ENCODE data around the gene SKIC8.
A peak's percentile ranks its signal among the peaks of the same experiment; 100 is the strongest.
"Not testable (repeated sequence)": the region's sequence is repeated elsewhere in the genome, so short reads cannot be mapped to it uniquely, and the experiment has no call there.

SKIC8 gene

DNA sequence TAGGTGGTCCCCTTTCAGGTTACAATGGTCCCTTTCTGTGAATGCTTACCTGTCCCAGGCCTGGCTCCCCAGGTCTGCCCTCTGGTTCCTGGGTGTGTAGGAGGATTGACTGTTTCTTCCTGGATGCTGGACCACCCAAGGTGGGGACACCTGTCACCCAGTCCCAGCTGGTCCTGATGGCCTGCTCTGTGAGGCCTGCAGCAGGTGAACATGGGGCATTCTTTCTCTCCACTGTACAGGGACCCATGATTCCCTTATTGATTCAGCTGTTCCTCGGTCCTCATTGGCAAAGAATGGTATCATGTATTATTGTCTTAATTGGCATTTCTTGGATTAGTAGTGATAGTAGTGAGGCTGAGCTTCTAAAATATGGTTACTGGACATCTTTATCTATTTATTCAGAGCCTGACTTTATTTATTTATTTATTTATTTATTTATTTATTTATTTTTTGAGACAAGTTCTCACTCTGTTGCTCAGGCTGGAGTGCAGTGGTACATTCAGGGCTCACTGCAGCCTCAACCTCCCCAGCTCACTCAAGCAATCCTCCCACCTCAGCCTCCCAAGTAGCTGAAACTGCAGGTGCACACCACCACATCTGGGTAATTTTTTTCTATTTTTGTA, 43.9 kb downstream of the SKIC8 start:
- no peak for DNase-seq (ENCODE audit: low spot score)

GRCh38 chr15:78251136-78251535, 48.3 kb downstream of the SKIC8 start:
- no peak for DNase-seq (ENCODE audit: low spot score)

GRCh38 chr15:78249131-78249530, 50.3 kb downstream of the SKIC8 start:
- no peak for DNase-seq (ENCODE audit: low spot score)

DNA sequence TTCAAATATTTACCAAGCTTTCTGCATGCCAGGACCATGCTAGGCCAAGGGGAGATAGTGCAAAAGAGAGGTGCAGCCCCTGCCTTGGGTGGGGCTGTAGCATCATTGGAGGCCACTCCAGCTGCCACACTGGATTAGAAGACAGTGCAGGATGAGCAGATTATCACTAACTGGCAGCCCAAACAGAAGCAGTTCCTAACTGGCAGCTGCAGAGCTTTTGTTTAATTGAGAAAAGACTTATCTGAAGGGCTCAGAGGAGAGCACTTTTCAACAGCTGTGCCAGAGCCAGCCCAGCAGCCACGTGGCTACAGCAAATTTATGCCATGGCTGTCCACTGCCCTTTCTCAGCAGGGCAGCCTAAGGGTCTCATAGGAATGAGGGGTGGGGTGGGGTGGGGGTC, 51.5 kb downstream of the SKIC8 start:
- DNase-seq (ENCODE audit: low spot score): no peak

DNA sequence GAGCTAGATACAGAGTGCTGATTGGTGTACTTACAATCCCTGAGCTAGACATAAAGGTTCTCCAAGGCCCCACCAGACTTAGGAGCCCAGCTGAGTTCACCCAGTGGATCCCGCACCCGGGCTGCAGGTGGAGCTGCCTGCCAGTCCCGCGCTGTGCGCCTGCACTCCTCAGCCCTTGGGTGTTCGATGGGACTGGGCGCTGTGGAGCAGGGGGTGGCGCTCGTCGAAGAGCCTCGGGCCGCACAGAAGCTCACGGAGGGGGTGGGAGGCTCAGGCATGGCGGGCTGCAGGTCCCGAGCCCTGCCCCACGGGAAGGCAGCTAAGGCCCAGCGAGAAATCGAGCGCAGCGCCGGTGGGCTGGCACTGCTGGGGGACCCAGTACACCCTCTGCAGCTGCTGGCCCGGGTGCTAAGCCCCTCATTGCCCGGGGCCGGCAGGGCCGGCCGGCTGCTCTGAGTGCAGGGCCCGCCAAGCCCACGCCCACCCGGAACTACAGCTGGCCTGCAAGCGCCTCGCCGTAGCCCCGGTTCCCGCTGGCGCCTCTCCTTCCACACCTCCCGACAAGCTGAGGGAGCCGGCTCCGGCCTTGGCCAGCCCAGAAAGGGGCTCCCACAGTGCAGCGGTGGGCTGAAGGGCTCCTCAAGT, 53.3 kb downstream of the SKIC8 start:
- not testable (repeated sequence) for DNase-seq (ENCODE audit: low spot score)

GRCh38 chr15:78245392-78245791, 54.0 kb downstream of the SKIC8 start:
- not testable (repeated sequence) for DNase-seq (ENCODE audit: low spot score)

GRCh38 chr15:78244893-78245292, 54.5 kb downstream of the SKIC8 start:
- no peak for DNase-seq (ENCODE audit: low spot score)

GRCh38 chr15:78244101-78244500, 55.3 kb downstream of the SKIC8 start:
- no peak for DNase-seq (ENCODE audit: low spot score)

DNA sequence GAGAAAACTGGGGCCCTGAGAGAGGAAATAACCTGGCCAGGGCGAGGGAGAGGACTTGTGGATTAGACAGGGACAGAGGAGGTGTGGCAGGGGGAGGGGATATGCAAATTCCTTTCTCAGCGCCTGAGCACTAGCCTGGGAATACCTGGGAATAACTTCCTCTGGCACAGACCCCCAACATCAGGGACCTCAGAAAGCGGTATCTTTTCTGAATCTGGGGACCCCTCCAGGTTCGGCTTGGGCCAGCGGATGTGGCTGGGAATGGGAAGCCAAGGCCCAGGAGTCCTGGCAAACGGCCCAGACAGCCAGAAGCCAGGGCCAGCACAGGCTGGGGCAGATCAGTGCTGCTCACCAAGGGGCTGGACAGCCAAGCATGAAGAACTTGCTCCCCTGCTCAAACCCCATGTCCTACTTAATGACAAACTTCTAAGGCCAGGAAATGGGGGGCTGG, 55.9 kb downstream of the SKIC8 start:
- no peak for DNase-seq (ENCODE audit: low spot score)

GRCh38 chr15:78243058-78243457, 56.4 kb downstream of the SKIC8 start:
- no peak for DNase-seq (ENCODE audit: low spot score)

DNA sequence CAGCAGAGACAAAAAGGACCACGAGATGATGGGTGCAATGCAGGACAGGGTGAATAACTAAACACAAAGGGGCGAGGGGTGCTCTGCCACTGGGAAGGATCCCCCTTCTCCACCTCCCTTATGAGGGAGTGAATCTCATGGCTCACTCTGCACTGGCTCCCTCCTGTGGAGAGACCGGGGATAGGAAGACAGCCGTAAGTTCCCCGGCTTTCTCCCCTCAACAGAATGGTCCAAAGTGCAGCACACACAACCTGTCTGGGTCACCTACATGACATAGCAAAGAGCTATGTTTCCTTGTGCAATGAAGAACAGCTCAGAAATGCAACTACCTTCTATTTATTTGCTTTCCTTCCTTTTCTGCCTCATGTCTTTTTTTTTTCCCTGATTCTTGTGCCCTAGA, 57.3 kb downstream of the SKIC8 start:
- peak; percentile 43 for DNase-seq (ENCODE audit: low spot score)

DNA sequence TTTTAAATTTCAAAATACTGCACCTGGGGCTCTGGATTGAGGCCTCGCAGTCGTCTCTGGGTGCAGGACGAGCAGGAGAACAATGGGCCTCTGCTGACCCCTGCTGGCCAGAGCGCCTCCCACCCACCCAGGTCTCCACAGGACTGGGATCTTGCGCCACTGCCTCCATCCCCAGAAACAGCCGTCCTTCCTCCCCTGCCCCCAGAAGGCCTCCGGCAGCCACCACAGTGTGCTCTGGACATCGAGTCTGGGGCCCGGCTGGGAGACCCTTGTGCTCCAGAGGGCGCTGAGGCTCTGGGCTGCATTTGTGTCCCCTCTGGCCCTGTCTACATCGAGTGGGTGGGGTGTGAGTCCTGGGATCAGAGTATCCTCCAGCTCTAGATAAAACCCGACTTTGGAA, 58.4 kb downstream of the SKIC8 start:
- DNase-seq (ENCODE audit: low spot score): peak; percentile 95

DNA sequence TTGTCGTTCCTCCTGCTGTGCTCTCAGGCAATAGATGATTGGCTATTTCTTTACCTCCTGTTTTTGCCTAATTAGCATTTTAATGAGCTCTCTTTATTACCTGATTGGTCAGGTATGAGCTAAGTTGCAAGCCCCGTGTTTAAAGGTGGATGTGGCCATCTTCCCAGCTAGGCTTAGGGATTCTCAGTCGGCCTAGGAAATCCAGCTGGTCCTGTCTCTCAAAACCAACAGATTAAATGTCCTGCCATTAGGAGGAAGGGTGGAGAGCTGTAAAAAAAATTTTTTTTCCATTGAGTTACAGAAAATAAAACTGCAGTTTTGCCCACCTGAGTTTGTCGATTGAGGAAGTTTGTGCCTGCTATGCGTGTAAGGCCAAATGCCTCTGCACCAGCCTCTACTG, 59.6 kb downstream of the SKIC8 start:
- no peak for DNase-seq (ENCODE audit: low spot score)

DNA sequence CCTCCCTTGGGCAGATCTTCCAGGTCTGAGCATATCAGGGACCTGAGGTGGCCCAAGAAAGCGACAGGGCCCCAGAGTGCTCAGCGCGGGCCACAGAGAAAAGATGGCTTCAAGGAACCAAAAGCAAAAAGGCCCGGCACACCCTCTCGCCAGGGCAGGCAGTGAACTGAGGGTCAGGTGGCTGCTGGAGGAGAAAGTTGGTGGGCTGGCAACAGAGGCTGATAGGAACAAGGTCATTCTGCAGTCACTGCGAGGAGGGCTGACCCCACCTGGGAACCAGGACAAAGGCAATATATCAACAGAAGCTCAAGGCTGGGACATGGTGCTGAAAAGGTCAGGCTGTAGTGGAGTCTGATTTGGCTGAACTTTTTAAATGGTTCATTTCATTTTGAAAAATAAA, 62.3 kb downstream of the SKIC8 start:
- DNase-seq (ENCODE audit: low spot score): no peak

GRCh38 chr15:78236491-78236890, 62.9 kb downstream of the SKIC8 start:
- no peak for DNase-seq (ENCODE audit: low spot score)

DNA sequence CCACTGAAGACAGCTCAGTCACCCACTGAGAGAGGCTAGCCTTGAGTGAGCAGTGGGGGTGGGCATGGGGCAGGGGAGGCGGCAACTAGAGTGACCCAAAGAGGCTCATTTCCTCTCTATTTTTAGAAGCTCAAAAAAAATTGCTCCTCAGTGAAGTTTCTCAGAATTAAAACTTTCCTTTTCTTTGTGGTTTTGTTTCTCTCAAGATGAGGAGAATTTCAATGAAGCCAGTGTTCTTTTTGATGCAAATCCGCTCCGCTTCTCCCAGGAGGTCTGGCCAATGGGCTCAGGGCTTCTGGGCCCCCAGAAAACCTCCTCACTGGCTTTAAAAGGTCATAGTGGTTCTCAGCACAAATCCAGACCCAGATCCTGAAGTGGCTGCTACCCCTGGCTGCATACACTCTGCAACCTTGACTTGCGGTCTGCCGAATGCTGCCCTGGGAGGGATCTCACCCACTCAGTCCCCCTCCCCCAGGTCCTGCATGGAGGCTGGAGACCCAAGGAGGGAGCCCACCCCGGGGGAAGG, 64.8 kb downstream of the SKIC8 start, which contains the start of gene ACSBG1:
TSS of gene ACSBG1 (minus strand) at position 51 of the 526 bp plus-strand sequence. CDS start 64 bp downstream, outside the sequence.
- DNase-seq (ENCODE audit: low spot score): no peak

DNA sequence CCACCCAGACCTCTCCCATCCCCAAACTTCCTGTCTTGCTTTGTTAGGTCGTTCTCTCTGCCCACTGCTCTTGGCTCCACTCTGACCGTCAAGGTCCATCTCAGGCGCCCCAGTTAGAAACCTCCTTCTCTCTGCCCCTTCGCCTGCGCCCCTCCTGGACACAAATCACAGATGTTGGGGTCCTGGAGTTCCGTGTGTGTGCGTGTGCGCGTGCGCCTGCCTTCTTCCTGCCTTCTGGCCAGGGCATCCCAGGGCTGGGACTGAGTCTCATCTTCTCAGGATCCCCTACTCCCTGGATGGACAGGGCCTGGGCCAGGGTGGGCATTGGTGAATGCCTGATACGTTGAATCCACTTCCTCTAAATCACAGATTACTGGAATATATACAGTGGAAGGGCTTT, 65.9 kb downstream of the SKIC8 start:
- no peak for DNase-seq (ENCODE audit: low spot score)

Data from GM03348 (cell line).